ENCODE data around the gene PDZD2. TPM values are rescaled to one million over a fixed set of nuclear protein-coding genes. Genes with fewer than 3 reads are reported as not detected.

Gene PDZD2
- total and polyA plus RNA-seq, 12 donors: 2.2 to 10.3 (median 5.0) TPM

DNA sequence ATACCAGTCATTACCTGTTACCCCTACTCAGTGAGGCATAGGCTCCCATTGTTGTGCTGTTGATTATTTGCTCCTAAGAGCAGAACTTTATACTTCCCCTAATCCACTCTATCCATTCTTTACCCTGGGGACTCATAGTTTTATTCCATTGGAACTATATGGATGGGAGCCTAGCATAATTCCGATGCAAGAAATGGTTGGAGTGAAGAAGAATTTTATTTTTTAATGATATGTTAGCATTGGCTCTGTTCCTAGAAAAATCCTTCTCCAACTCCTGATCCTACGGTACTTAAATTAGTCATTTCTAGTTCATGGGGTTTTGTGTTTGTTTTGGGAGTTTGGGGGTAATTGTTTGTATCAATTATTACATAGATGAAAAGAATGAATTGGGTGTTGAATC is 343.7 kb downstream of the PDZD2 start:
- no peaks in the 10 kb centered on the region for H3K4me1 ChIP-seq (replicated peaks in 1 of 2)
- H3K9me3 ChIP-seq (replicated peaks in 1 of 3): no peaks in the 10 kb centered on the region
- intact Hi-C loops (cut with DNase I): no loop called here
- DNase-seq: no peak
- no peak overlapping the region for H3K27ac ChIP-seq
- H3K36me3 ChIP-seq (replicated peaks in 1 of 2): no peaks in the 10 kb centered on the region
- no peak overlapping the region for H3K4me3 ChIP-seq
- H3K27me3 ChIP-seq: no peaks in the 10 kb centered on the region
- no peak for TF ChIP-seq POLR2A (IDR thresholded peaks at IDR 0.05)
- TF ChIP-seq CTCF (IDR thresholded peaks at IDR 0.05): no peak
- WGBS, 4 donors: 55 to 80% (median 75%) methylated on average over 2 of the region's 2 CpGs

DNA sequence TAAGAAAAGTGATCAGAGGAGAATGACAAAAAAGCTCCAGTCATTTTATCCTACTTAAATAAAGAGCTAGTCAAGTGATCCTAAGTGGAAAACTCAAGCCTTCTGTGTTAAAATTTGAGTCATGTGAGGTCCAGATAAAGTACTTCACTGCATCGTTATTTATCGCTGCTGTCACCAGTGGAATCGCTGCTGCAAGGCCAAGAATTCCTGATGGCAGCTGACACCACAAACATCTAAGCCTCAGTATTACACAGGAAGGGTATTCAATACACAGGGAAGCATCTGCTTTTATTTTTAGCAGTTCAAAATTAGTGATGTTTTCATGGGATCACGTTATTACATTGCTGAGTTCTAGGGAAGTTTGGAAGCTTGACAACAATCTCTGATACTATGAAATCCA is 344.9 kb downstream of the PDZD2 start:
- no peak for TF ChIP-seq POLR2A (IDR thresholded peaks at IDR 0.05)
- TF ChIP-seq CTCF (IDR thresholded peaks at IDR 0.05): no peak
- no peak overlapping the region for H3K27ac ChIP-seq

GRCh38 chr5:31984691-31985090 is 345.8 kb downstream of the PDZD2 start:
- DNase-seq: no peak
- no peaks in the 10 kb centered on the region for H3K4me1 ChIP-seq (replicated peaks in 1 of 2)
- H3K27ac ChIP-seq: no peak overlapping the region
- no peaks in the 10 kb centered on the region for H3K9me3 ChIP-seq (replicated peaks in 1 of 3)
- TF ChIP-seq CTCF (IDR thresholded peaks at IDR 0.05) (no peak), POLR2A (IDR thresholded peaks at IDR 0.05) (no peak)
- H3K36me3 ChIP-seq (replicated peaks in 1 of 2): no peaks in the 10 kb centered on the region
- 0 to 65% (median 48%) methylated on average over 1 of the region's 1 CpG for WGBS, 4 donors
- intact Hi-C loops (cut with DNase I): no loop called here
- H3K4me3 ChIP-seq: no peak overlapping the region
- no peaks in the 10 kb centered on the region for H3K27me3 ChIP-seq

More for the DNA sequence above, 344.9 kb downstream of the PDZD2 start:
- intact Hi-C loops (cut with DNase I): no loop called here
- no peak for DNase-seq
- no peaks in the 10 kb centered on the region for H3K4me1 ChIP-seq (replicated peaks in 1 of 2)
- H3K27me3 ChIP-seq: no peaks in the 10 kb centered on the region
- H3K9me3 ChIP-seq (replicated peaks in 1 of 3): no peaks in the 10 kb centered on the region
- H3K4me3 ChIP-seq: no peak overlapping the region
- H3K36me3 ChIP-seq (replicated peaks in 1 of 2): no peaks in the 10 kb centered on the region
- 47 to 60% (median 49%) methylated on average over 4 of the region's 4 CpGs for WGBS, 4 donors

DNA sequence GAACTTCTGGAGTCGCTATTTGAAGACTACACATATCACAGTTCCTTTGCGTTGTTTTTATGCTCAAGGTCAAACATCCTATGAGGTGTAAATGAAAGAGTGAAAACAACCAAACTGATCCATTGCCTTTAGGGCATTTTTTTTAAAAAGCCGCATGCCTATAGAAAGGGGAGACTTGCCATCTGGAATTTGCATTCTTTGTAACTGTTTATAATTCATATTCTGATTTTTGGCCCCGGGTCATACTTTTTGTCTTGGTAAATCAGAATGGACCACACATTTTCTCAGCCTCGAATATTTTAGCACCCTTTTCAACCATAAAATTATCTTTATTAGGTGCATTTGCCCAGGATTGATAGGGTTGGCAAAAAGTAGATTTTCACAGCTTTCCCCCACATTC is 347.2 kb downstream of the PDZD2 start:
- no peak for TF ChIP-seq CTCF (IDR thresholded peaks at IDR 0.05)
- no peak for TF ChIP-seq POLR2A (IDR thresholded peaks at IDR 0.05)
- H3K27me3 ChIP-seq: no peaks in the 10 kb centered on the region
- H3K9me3 ChIP-seq (replicated peaks in 1 of 3): no peaks in the 10 kb centered on the region
- H3K36me3 ChIP-seq (replicated peaks in 1 of 2): no peaks in the 10 kb centered on the region
- H3K27ac ChIP-seq: no peak overlapping the region
- 78 to 87% (median 83%) methylated on average over 5 of the region's 5 CpGs for WGBS, 4 donors
- H3K4me1 ChIP-seq (replicated peaks in 1 of 2): peaks cover 0 to 5% of the 10 kb centered on the region in 2 donors
- no peak for DNase-seq
- H3K4me3 ChIP-seq: no peak overlapping the region
- intact Hi-C loops (cut with DNase I): no loop called here
